HepG2 (cell line): ENCODE results near the gene SLC7A4.

Source experiments
- CBFB ChIP-seq: sonication (generic); formaldehyde crosslinking; IDR thresholded peaks from 2 replicates; pipeline ENCODE4 v1.4.0; 2020; ENCODE audit warnings: missing genetic modification reagents
- CHD4 ChIP-seq: fragments of 200-600 bp; sonication (generic); IDR thresholded peaks from 2 replicates; pipeline ENCODE4 v1.7.0; 2017; ENCODE audit warnings: mild to moderate bottlenecking, low read length, borderline replicate concordance
- HES4 ChIP-seq: sonication (generic); formaldehyde crosslinking; IDR thresholded peaks from 2 replicates; pipeline ENCODE4 v1.9.0; 2021; ENCODE audit warnings: mild to moderate bottlenecking, missing genetic modification reagents, borderline replicate concordance
- MED13 ChIP-seq: sonication (generic); formaldehyde crosslinking; IDR thresholded peaks from 2 replicates; pipeline ENCODE4 v1.5.0; 2020; ENCODE audit warnings: missing genetic modification reagents
- RCOR2 ChIP-seq: IDR thresholded peaks from 2 replicates; pipeline ENCODE4 v1.6.1; 2016; ENCODE audit warnings: missing biosample characterization, missing genetic modification reagents
- ZBTB21 ChIP-seq: sonication (generic); formaldehyde crosslinking; IDR thresholded peaks from 2 replicates; pipeline ENCODE4 v1.4.0; 2020; ENCODE audit warnings: missing genetic modification reagents
- ZNF501 ChIP-seq: sonication (generic); formaldehyde crosslinking; IDR thresholded peaks from 2 replicates; pipeline ENCODE4 v1.5.1; 2020; ENCODE audit warnings: mild to moderate bottlenecking, moderate library complexity, missing genetic modification reagents
- ZSCAN30 ChIP-seq: sonication (generic); formaldehyde crosslinking; IDR thresholded peaks from 2 replicates; pipeline ENCODE4 v1.5.0; 2020; ENCODE audit warnings: mild to moderate bottlenecking, missing genetic modification reagents
- TF ChIP-seq, protein P1 (sequence below): IDR thresholded peaks from 2 replicates; pipeline ENCODE4 v1.6.1; 2016; ENCODE audit warnings: mild to moderate bottlenecking
- TF ChIP-seq, protein P2 (sequence below): sonication (generic); formaldehyde crosslinking; IDR thresholded peaks from 2 replicates; pipeline ENCODE4 v1.5.1; 2020; ENCODE audit warnings: mild to moderate bottlenecking, missing genetic modification reagents
- TF ChIP-seq, protein P3 (sequence below), 2 experiments: sonication (generic) in 1 of 2; formaldehyde crosslinking in 1 of 2; IDR thresholded peaks; 2 replicates each; pipeline versions ENCODE4 v1.5.1 to v1.6.1; 2011 to 2020; ENCODE audit warnings: borderline replicate concordance in 1 of 2, low read depth in 1 of 2, low read length in 1 of 2, mild to moderate bottlenecking in 1 of 2, missing genetic modification reagents in 1 of 2, moderate library complexity in 1 of 2
- TF ChIP-seq, protein P4 (sequence below): sonication (generic); formaldehyde crosslinking; IDR thresholded peaks from 2 replicates; pipeline ENCODE4 v1.5.0; 2020; ENCODE audit warnings: mild to moderate bottlenecking, missing genetic modification reagents, moderate library complexity

DNA sequence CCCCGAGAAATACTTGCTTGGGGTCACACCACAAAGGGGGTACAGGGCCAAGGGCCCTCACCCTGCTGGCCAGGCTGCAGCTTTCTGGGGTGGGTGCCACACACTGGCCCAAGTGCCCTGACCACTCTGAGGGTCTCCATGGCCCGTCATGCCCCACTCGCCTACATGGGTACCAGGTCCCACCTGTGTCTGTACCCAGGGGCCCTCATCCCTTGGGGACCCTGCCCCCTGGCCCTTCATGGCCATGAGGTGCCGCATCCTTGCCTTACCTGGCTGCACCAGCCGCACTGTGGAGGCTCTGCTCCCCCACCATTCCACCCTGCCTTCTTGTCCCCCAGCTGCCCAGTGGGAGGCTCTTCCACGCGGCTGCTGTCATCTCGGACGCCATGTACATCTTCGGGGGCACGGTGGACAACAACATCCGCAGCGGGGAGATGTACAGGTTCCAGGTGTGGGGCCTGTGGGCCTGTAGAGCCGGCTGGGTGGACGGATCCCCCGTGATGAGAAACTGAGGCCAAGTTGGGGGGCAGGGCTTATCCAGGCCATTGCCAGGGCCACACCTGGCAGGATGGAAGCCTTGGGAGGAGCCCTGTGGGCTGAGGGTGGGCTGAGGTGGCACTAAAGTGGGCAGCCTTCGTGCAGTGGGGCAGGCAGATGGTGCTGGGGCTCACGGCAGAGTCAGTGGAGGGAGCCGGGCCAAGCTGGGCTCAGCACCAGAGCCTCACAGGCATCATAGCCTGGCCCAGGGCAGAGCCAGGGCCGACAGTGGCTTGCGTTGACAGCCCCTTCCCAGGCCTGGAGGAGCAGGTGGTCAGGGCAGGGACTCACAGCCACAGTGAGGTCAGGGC lies 39.7 kb downstream of the SLC7A4 start:
- TF ChIP-seq, protein P1, sequence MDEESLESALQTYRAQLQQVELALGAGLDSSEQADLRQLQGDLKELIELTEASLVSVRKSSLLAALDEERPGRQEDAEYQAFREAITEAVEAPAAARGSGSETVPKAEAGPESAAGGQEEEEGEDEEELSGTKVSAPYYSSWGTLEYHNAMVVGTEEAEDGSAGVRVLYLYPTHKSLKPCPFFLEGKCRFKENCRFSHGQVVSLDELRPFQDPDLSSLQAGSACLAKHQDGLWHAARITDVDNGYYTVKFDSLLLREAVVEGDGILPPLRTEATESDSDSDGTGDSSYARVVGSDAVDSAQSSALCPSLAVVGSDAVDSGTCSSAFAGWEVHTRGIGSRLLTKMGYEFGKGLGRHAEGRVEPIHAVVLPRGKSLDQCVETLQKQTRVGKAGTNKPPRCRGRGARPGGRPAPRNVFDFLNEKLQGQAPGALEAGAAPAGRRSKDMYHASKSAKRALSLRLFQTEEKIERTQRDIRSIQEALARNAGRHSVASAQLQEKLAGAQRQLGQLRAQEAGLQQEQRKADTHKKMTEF, result no peak
- TF ChIP-seq ZSCAN30 (CRISPR knock-in tag), result no peak
- TF ChIP-seq, protein P2, sequence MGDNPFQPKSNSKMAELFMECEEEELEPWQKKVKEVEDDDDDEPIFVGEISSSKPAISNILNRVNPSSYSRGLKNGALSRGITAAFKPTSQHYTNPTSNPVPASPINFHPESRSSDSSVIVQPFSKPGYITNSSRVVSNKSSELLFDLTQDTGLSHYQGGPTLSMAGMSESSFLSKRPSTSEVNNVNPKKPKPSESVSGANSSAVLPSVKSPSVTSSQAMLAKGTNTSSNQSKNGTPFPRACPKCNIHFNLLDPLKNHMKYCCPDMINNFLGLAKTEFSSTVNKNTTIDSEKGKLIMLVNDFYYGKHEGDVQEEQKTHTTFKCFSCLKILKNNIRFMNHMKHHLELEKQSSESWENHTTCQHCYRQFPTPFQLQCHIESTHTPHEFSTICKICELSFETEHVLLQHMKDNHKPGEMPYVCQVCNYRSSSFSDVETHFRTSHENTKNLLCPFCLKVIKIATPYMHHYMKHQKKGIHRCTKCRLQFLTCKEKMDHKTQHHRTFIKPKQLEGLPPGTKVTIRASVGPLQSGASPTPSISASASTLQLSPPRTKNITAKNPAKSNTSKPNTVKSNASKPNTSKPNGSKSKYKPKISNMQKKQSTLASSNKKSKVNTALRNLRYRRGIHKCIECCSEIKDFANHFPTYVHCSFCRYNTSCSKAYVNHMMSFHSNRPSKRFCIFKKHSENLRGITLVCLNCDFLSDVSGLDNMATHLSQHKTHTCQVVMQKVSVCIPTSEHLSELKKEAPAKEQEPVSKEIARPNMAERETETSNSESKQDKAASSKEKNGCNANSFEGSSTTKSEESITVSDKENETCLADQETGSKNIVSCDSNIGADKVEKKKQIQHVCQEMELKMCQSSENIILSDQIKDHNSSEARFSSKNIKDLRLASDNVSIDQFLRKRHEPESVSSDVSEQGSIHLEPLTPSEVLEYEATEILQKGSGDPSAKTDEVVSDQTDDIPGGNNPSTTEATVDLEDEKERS (CRISPR knock-in tag), result no peak
- TF ChIP-seq ZBTB21, result no peak
- no peak for TF ChIP-seq CBFB (CRISPR knock-in tag)
- TF ChIP-seq, protein P3, sequence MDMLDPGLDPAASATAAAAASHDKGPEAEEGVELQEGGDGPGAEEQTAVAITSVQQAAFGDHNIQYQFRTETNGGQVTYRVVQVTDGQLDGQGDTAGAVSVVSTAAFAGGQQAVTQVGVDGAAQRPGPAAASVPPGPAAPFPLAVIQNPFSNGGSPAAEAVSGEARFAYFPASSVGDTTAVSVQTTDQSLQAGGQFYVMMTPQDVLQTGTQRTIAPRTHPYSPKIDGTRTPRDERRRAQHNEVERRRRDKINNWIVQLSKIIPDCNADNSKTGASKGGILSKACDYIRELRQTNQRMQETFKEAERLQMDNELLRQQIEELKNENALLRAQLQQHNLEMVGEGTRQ (IDR thresholded peaks at IDR 0.05; ENCODE audit: low read depth, low read length), result no peak
- TF ChIP-seq, protein P3 (CRISPR knock-in tag; IDR thresholded peaks at IDR 0.05; ENCODE audit: borderline replicate concordance), result no peak
- no peak for TF ChIP-seq RCOR2 (CRISPR knock-in tag)
- TF ChIP-seq CHD4, result no peak
- TF ChIP-seq HES4, result no peak
- TF ChIP-seq MED13 (CRISPR knock-in tag), result no peak
- TF ChIP-seq, protein P4, sequence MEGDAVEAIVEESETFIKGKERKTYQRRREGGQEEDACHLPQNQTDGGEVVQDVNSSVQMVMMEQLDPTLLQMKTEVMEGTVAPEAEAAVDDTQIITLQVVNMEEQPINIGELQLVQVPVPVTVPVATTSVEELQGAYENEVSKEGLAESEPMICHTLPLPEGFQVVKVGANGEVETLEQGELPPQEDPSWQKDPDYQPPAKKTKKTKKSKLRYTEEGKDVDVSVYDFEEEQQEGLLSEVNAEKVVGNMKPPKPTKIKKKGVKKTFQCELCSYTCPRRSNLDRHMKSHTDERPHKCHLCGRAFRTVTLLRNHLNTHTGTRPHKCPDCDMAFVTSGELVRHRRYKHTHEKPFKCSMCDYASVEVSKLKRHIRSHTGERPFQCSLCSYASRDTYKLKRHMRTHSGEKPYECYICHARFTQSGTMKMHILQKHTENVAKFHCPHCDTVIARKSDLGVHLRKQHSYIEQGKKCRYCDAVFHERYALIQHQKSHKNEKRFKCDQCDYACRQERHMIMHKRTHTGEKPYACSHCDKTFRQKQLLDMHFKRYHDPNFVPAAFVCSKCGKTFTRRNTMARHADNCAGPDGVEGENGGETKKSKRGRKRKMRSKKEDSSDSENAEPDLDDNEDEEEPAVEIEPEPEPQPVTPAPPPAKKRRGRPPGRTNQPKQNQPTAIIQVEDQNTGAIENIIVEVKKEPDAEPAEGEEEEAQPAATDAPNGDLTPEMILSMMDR (CRISPR knock-in tag), result no peak
- no peak for TF ChIP-seq ZNF501
